ENCODE measurements around the gene AKAP5. TPM values are rescaled to one million over a fixed set of nuclear protein-coding genes. Genes with fewer than 3 reads are reported as not detected.
"Not testable (repeated sequence)": the region's sequence is repeated elsewhere in the genome, so short reads cannot be mapped to it uniquely, and the experiment has no call there.

Gene AKAP5
- total RNA-seq, 2 donors from 2014 or later = 1.4 to 1.8 TPM

DNA sequence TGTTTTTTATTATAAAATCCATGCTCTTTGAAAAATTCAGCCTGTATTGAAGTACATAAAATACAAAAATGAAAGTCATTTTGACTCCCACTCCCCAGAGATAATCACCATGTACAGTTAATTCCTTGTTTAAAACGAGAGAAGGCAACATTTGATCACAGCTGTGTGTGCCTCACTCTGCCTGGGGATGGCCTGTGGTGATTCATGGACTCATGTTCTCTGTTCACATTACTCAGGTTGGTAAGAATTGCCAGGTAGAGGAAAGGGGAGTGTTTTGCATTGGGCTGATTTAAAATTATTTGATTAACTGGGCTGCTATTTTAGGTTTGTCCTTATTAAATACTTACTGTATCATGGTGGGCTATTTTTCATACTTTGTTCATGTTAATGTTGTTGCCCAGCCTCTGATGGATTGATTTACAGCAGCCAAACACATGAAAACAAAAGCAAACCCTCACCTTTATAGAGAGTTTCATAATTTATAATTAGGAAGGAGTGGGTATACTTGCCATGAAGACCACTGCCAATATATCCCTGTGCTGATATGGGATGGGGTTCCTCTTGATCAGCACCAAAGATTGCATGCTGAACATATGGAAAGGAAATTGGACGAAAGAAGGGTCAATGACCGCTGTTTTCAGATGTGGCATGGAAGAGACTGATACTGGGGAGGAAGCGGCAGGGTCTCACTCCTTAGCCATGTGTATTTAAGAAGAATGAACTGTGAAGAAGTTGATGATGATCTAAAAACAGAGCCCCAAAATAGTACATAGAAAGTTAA, 42.3 kb downstream of the AKAP5 start:
- Mint-ChIP-seq H3K9me3 (no peaks in the 10 kb centered on the region), H3K27ac (peak overlapping the region; percentile 89 to 97), H3K36me3 (peaks cover 17 to 25% of the 10 kb centered on the region in 2 donors)
- DNase-seq (ENCODE audit: low spot score in 2 of 2) = peak in 1 of 2 donors; percentile 24
- peak; percentile 8 to 9 for ATAC-seq

DNA sequence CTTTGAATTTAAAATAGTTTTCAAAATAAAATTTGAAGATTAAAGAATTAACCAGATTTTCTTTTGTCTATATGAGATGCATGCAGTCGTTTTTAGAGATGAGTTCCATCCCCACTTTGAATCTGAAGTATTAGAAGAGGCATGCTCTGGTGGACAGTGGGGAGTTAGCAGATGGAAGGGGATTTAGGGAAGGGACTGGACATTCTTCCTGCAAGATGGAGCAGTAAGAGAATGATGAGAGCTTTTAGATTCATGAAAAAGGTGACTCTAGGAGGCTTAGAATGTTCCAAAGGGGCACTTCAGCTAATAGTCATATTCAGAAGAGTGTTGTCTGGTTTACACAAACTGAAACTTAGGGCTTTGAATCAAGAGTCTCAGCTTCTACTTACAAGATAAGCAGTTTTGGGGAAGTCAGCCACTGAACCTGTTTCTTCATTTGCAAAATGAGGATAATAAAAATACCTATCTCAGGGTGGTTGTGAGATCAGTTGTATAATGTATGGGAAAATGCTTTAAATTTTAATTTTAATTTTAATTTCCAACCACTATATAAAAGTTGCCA, 43.0 kb downstream of the AKAP5 start:
- no peak for DNase-seq (ENCODE audit: low spot score in 2 of 2)
- ATAC-seq = no peak
- peak overlapping the region; percentile 89 to 97 for H3K27ac Mint-ChIP-seq

DNA sequence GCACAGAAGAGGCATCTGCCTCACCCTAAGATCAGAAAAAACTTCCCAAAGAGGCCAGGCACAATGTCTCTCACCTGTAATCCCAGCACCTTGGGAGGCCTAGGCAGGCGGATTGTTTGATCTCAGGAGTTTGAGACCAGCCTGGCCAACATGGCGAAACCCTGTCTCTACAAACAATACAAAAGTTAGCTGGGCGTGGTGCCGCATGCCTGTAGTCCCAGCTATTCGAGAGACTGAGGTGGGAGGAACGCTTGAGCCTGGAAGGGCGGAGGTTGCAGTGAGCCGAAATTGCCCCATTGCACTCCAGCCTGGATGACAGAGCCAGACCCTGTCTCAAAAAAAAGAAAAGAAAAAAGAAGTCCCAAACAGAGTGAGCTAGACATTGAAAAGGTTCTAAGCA, 43.7 kb downstream of the AKAP5 start:
- ATAC-seq = no peak
- Mint-ChIP-seq H3K27ac (peak overlapping the region; percentile 89 to 97), H3K36me3 (peaks cover 10 to 23% of the 10 kb centered on the region in 2 donors), H3K9me3 (no peaks in the 10 kb centered on the region)
- DNase-seq (ENCODE audit: low spot score in 2 of 2) = no peak

More for the DNA sequence above, 43.0 kb downstream of the AKAP5 start:
- H3K36me3 Mint-ChIP-seq = peaks cover 10 to 18% of the 10 kb centered on the region in 2 donors
- no peaks in the 10 kb centered on the region for H3K9me3 Mint-ChIP-seq

DNA sequence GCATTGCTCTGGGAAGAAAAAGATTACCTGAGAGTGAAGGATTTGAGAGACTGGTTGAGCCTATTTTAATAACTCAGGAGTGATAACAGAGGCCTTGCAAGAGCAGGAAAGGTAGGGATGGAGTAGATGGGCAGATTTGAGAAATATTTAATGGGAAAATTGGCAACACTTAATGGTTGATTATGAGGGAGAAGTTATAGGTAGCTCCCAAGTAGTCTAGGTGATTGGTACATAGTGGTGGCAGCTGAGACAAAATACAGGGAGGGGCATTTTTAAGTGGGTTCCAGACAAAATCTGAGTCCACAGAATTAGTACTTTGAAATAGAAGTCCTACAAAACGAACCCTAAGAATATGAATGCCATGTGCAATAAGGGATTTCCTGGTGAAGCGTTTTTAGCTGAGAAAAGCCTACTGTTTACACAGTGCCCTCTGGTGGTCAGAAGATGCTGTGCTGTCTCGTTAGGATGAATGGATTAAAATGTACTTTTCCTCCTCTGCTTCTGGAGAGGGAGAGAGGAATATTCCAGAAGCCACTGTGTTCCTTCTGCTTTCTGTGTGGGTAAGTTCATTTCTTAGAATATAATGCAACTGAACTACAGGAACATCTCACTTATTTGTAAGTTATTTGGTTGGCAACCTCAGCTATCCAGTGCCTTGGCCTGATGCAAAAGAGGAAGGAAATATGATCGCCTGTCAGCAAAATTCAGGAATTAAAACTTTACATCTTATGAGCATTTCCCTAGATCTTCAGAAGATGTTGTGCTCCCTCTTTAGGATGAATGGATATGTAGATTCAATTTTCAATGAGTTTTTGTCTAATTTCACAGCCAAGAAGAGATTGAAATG, 45.7 kb downstream of the AKAP5 start:
- peaks cover 0 to 16% of the 10 kb centered on the region in 2 donors for H3K36me3 Mint-ChIP-seq
- DNase-seq (ENCODE audit: low spot score in 2 of 2) (peak in 1 of 2 donors; percentile 68), ATAC-seq (no peak)
- no peaks in the 10 kb centered on the region for H3K9me3 Mint-ChIP-seq
- H3K27ac Mint-ChIP-seq = peak overlapping the region; percentile 44 to 89

DNA sequence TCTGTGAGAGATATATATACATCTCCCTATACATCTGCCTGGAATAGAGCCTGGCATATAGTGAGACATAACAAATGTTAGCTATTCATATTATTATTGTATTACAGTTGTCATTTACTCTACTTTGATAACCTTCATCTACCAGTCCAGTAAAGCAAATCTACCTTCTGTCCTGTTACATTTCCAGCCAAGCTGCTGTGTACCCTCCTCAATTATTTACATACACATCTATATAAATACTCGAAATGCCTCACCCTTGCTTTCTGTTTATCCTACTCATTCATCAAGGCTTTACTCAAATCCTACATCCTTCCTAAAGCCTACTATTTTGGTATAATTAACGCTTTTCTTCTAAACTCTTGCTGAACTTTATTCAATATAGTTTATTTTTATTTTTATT, 48.0 kb downstream of the AKAP5 start:
- no peaks in the 10 kb centered on the region for H3K9me3 Mint-ChIP-seq
- DNase-seq (ENCODE audit: low spot score in 2 of 2) (no peak), ATAC-seq (no peak)
- H3K36me3 Mint-ChIP-seq = peaks cover 0 to 8% of the 10 kb centered on the region in 2 donors
- H3K27ac Mint-ChIP-seq = no peak overlapping the region

DNA sequence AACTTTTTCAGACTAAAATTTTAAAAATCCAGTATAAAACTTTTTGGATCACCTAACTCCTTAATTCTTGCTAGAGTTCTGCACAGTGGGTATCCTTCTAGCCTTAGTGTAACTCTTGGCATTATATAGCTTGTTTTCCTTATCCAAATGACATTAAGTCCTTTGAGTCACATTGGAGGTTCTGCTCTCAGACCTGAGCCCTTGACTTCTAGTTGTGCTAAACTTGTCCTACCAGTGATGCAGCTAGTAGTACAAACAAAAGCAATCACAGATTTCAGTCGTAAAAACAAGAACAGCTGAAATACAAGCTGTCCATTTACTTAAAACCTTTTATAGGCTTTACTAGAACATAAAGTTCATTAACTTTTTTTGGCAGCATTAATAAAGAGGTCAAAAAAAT, 49.8 kb downstream of the AKAP5 start:
- Mint-ChIP-seq H3K27ac (no peak overlapping the region), H3K36me3 (peaks cover 0 to 8% of the 10 kb centered on the region in 2 donors), H3K9me3 (no peaks in the 10 kb centered on the region)
- DNase-seq (ENCODE audit: low spot score in 2 of 2) (no peak), ATAC-seq (no peak)

DNA sequence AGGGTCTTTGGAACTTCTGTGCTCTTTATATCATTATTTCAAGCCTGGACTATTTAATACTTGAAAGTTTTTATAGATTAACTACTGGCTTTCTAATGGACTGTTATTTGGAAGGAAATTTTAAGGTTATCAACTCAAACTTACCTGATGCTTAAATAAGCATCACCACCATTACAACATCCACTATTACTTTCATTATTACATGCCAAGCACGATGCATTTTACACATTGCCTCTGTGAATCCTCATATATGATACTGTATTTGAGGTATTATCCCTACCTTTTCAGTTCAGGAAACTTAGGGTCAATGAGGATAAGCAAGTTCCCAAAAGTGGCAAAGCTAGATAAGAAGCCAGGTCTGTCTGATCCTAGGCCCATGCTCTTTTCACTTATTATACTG, 51.7 kb downstream of the AKAP5 start:
- DNase-seq (ENCODE audit: low spot score in 2 of 2) = no peak
- H3K27ac Mint-ChIP-seq = no peak overlapping the region
- no peak for ATAC-seq
- H3K36me3 Mint-ChIP-seq = peaks cover 0 to 8% of the 10 kb centered on the region in 2 donors
- no peaks in the 10 kb centered on the region for H3K9me3 Mint-ChIP-seq

DNA sequence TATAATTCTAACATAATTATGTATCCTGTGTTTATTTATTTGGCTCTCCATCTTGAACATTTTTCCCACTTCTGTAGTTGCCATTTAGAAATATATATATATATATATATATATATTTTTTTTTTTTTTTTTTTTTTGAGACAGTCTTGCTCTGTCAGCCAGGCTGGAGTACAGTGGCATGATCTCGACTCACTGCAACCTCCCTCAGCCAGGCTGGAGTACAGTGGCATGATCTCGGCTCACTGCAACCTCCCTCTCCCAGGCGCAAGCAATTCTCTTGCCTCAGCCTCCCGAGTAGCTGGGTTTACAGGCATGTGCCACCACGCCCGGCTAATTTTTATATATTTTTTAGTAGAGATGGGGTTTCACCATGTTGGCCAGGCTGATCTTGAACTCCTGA, 52.4 kb downstream of the AKAP5 start:
- ATAC-seq; DNase-seq (ENCODE audit: low spot score in 2 of 2); H3K27ac Mint-ChIP-seq: not testable (repeated sequence)

DNA sequence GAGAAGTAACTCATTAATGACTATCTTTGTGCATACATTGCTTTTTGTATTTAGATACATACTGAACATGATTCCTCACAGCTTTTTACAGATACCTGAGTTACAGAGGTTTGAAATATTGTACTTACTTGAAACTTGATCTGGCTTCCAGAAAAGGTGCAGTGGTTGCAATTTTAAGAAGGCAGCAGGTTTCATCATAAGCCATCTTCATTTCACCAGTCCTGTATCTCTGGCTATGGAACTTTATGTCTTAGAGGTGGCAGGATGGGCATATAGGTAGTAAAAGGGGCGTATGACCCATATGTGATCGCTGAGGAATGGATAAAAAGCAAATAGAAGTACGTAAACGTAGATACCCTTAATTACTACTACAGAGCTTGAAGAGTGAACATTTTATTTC, 52.9 kb downstream of the AKAP5 start:
- ATAC-seq = no peak
- DNase-seq (ENCODE audit: low spot score in 2 of 2) = no peak
- H3K36me3 Mint-ChIP-seq = peaks cover 0 to 8% of the 10 kb centered on the region in 2 donors
- H3K27ac Mint-ChIP-seq = no peak overlapping the region
- no peaks in the 10 kb centered on the region for H3K9me3 Mint-ChIP-seq

More for the DNA sequence above, 52.4 kb downstream of the AKAP5 start:
- not testable (repeated sequence) for H3K9me3 Mint-ChIP-seq, H3K36me3 Mint-ChIP-seq

DNA sequence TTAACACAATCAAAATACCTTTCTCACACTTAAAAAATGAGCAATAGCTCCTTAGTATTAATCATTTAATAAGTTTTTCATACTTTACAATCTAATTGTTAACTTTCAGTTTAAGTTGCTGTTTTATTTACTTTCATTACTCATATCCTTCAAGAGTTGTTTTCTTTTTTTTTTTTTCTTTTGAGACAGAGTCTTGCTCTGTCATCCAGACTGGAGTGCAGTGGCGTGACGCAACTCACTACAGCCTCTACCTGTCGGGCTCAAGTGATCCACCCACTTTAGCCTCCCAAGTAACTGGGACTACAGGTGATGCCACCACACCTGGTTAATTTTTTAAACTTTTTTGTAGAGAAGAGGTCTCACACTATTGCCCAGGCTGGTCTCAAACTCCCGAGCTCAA, 55.4 kb downstream of the AKAP5 start:
- Mint-ChIP-seq H3K27ac (no peak overlapping the region), H3K36me3 (peaks cover 0 to 7% of the 10 kb centered on the region in 2 donors), H3K9me3 (no peaks in the 10 kb centered on the region)
- DNase-seq (ENCODE audit: low spot score in 2 of 2) = no peak
- no peak for ATAC-seq

DNA sequence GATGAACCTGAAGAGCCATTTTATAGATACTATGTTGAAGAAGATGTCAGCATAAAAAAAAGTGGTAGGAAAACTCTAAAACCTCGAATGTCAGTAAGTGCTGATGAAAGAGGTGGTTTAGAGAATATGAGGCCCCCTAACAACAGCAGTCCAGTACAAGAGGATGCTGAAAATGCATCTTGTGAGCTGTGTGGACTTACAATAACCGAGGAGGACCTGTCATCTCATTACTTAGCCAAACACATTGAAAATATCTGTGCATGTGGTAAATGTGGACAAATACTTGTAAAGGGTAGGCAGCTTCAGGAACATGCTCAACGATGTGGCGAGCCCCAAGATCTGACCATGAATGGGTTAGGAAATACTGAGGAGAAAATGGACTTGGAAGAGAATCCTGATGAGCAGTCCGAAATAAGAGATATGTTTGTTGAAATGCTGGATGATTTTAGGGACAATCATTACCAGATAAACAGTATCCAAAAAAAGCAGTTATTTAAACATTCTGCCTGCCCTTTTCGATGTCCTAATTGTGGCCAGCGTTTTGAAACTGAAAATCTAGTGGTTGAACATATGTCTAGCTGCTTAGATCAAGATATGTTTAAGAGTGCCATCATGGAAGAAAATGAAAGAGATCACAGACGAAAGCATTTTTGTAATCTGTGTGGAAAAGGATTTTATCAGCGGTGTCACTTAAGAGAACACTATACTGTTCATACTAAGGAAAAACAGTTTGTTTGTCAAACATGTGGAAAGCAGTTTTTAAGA, 57.5 kb downstream of the AKAP5 start:
- no peaks in the 10 kb centered on the region for H3K9me3 Mint-ChIP-seq
- ATAC-seq (no peak), DNase-seq (ENCODE audit: low spot score in 2 of 2) (no peak)
- no peak overlapping the region for H3K27ac Mint-ChIP-seq
- H3K36me3 Mint-ChIP-seq = peaks cover 0 to 18% of the 10 kb centered on the region in 2 donors

Other genes starting within 250 kb of the AKAP5 start
- gene ESR2, start 171.1 kb upstream of the AKAP5 start, total RNA-seq = under 1 TPM; 0.14 to 0.39 TPM
- gene MTHFD1, start 77.1 kb upstream of the AKAP5 start, total RNA-seq = 100 to 1,000 TPM; 194 to 218 TPM
- gene ZBTB25, start 38.3 kb downstream of the AKAP5 start, total RNA-seq = 10 to 100 TPM; 38.1 to 50.7 TPM
- gene ZBTB1, start 39.3 kb downstream of the AKAP5 start, total RNA-seq = 10 to 100 TPM; 49.6 to 69.7 TPM
- 1 to 10 TPM; 4.1 to 8.2 TPM for gene HSPA2, start 75.2 kb downstream of the AKAP5 start, total RNA-seq
- not detected for gene PPP1R36, start 84.5 kb downstream of the AKAP5 start, total RNA-seq
- gene PLEKHG3, start 238.9 kb downstream of the AKAP5 start, total RNA-seq = 1 to 10 TPM in 1 of 2 donors, under 1 TPM in 1; 0.66 to 1.1 TPM